HL-60/S4 (cell line): ENCODE data around the gene ZNF664.
"Not testable (repeated sequence)": the region's sequence is repeated elsewhere in the genome, so short reads cannot be mapped to it uniquely, and the experiment has no call there.

Experiments
- in situ Hi-C: fragments of 300-500 bp; cut with MboI; formaldehyde crosslinking; loops from 2 replicates; pipeline ENCODE4 v1.14.3; 2022; ENCODE audit warnings: low sequenced_read_pairs

ZNF664 gene

DNA sequence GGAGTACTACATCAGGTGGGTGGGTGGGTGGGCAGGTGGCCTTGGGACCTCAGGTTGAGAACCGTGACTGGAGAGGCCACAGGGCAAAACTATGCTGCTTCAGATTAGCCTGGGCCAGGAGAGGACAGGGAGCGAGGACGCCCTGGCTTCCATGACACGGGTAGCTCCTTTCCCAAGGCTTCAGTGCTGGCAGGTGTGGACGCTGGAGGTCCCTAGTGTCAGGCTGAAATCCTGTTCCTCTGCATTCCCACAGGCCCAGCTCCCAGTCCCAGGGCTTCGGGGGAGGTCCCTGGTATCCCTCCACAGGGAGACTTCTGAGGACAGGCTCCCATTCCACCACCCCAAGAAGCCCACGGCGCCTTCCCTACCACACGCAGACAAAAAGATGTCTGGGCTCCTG, 32.0 kb upstream of the ZNF664 start:
- in situ Hi-C loops: no loop called here

DNA sequence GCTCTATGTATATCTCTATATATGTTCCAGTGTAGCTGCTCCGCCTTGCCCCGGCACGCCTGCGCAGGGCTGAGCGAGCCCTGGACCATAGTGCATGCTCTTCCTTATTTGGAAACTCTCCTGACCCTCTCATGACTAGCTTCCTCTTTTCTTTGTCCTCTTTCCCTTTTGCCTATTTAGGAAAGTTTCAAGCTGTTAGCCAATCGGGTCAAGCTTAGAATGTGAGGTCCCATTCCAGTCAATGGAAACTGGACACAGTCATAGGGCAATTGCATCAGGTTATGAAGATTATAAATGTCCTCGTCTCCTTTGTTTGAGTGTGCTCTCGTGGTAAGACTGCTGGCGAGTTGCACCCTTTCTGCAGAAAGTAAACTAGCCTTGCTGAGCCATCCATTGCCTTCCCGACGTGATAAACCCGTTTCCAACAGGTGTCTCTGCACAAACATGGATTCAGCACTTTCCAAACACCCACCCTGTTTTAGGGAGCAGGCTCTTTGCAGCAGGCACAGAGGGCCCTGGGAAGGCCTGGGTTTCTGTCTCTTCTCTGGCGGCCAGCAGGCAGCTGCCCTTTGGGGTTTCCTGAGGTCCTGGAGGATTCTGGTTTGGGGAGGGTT, 31.3 kb upstream of the ZNF664 start:
- in situ Hi-C loops: no loop called here

DNA sequence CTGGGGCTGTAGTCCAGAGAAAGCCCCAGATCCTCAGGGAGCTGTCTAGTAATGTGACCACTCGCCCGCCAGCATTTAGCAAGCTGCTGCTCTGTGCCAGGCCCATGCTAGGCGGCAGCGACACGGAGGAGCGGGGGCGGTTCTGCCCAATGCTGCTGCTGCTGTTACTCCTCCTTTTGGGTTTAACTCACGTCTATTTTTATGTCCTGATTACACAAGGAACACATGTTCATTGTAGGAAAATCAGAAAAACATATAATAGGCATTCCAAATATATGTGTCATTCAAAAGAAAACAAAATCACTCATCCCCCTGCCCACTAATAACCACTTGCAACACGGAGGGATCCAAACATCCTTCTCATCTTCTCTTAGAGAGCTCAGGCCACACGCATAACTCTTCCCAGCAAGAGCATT, 30.8 kb upstream of the ZNF664 start:
- in situ Hi-C loops: no loop called here

DNA sequence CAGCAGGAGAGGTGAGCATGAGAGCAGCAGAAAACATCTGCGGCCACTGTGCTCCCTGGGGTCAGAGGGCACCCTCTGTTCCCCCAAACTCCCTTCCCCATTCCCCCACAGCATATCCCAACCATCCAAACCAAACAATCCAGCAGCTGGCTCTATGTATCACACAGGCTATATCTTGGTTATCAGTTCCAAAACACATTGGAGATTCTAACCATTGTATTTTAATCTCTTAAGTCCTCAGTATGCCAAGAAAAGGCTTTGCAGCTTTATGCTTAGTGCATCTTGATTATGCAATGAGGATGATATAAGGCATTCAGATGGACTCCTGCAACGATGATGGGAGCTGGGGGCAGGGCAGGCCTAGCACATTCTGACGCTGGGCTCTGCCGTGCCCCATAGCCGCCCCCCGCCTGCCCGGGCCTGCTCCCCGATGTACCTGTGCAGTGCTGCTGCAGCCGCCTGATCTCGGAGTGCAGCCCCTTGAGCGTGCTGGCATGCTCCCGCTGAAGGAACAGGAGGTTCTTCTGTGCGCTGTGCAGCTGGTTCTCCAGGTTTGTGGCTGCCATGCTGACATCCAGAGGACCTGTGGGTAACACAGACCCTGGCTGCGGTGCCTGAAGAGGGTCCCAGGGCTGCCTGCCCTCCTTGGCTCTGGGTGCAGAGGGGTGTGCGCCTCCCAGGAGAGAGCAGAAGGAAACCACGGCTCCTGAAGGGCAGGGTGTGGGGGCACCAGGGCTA, 29.9 kb upstream of the ZNF664 start:
- in situ Hi-C loops: no loop called here

DNA sequence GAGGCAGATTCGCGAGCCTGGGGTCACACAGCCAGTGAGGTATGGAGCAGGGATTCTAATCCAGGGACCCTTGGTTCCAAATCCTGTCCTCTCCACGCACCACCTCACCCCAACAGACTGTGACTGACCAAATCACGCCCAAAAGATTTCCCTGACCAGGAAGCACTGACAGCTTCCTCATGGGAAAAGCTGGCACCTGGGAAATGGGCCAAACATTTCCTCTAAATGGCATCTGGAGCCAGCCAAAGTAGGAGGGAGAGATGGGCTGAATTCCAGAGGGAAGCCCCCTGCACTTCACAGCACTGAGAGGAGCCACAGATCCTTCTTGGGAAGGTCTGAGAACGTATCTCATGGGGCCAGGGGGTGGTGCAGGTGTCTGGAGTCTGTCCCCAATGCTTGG, 29.2 kb upstream of the ZNF664 start:
- in situ Hi-C loops: no loop called here

DNA sequence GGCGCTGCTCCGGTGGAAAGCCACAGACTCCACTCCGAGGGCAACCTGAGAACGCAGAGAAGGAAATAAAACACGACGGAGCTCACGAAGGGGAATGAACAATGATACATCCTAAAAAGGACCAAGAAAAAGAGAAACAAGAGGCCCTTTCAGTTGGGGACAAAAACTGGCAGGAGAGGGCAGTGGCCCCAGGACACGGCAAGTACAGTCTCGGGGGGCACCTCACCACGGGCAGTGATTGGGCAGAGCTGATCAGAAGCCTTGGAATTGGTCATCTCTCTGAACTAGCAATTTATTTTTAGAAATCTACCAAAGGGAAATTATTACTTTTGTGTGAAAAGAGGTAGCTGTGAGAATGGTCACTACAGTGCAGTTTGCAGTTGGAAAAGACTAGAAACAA, 28.3 kb upstream of the ZNF664 start:
- in situ Hi-C loops: no loop called here

DNA sequence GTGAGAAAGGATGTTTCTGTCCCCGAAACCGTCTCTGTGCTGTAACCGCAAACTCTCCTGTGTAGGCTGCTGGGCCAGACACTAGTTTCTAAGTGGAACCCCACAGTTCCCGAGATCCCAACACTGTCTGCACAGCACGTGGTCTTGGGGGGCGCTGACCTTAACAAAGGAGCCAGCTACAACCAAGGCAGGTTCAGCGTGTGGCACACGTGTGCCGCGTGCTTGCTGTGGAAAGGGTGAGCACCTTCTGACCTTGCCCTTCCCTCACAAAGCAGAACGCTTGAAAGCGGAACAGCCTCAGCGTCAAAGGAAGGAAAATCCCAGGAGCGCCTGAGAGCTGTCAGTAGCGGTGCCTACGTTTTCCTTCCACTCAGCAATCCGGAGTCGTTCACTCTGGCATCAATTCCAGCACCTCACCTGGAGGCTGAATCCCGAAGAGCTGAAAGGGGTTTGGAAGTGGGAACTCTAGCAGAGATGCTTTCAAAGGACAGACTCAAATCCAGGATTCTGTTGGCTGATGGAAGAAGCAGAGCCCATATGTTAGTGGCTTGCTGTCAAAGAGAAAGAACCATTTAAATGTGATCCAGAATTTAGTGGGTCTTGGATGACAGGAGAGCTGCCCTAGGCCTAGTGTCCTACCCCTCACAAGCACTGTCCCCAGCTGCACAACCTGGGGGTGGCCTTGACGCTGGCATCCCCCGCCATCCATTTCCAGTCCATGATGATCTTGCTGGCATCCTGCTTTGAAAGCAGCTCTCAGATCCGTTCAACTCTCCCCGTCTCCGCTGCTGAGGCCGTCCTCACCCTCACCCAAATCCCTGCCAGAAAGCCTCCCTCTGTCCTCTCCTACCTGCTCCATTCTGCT, 27.5 kb upstream of the ZNF664 start:
- in situ Hi-C loops: no loop called here

DNA sequence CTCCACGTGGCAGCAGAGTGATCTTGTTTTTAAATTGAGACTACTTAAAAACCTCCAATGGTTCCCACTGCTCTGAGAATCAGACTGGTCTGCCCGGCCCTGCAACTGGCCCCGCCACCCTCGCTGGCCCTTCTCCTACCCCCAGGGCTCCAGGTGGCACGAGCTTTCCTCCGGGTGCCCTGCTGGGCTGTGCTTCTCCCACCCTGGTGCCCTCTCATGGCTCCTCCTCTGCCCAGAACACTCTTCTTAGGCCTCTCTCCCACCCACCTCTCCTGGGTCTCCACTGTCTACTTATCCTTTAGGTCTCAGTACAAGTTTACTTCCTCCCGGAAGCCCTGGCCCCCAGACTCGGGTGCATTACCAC, 26.9 kb upstream of the ZNF664 start:
- in situ Hi-C loops: no loop called here

DNA sequence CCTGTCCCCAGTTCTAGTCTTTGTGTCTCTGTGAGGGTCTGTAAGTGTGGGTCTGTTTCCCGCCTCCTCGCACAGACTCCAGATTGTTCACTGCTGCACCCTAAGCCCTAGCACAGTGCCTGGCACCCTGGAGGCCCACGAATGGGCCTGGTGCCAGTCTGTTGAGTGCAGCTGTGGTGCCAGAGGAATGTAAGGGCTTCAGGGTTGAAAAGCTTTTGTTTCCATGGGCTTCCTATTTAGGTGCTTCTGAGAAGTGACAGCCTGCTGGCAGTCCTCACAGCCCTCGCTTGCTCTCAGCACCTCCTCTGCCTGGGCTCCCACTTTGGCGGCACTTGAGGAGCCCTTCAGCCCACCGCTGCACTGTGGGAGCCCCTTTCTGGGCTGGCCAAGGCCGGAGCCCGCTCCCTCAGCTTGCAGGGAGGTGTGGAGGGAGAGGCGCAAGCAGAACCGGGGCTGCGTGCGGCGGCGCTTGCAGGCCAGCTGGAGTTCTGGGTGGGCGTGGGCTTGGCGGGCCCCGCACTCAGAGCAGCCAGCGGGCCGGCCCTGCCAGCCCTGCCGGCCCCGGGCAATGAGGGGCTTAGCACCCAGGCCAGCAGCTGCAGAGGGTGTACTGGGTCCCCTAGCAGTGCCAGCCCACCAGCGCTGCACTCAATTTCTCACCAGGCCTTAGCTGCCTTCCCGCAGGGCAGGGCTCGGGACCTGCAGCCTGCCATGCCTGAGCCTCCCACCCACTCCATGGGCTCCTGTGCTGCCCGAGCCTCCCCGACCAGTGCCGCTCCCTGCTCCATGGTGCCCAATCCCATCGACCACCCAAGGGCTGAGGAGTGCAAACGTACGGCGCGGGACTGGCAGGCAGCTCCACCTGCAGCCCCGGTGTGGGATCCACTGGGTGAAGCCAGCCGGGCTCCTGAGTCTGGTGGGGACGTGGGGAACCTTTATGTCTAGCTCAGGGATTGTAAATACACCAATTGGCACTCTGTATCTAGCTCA, 26.2 kb upstream of the ZNF664 start:
- in situ Hi-C loops: not testable (repeated sequence)

DNA sequence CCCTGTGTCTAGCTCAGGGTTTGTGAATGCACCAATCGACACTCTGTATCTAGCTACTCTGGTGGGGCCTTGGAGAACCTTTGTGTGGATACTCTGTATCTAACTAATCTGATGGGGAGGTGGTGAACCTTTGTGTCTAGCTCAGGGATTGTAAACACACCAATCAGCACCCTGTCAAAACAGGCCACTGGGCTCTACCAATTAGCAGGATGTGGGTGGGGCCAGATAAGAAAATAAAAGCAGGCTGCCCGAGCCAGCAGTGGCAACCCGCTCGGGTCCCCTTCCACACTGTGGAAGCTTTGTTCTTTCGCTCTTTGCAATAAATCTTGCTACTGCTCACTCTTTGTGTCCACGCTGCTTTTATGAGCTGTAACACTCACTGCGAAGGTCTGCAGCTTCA, 25.5 kb upstream of the ZNF664 start:
- in situ Hi-C loops: not testable (repeated sequence)

DNA sequence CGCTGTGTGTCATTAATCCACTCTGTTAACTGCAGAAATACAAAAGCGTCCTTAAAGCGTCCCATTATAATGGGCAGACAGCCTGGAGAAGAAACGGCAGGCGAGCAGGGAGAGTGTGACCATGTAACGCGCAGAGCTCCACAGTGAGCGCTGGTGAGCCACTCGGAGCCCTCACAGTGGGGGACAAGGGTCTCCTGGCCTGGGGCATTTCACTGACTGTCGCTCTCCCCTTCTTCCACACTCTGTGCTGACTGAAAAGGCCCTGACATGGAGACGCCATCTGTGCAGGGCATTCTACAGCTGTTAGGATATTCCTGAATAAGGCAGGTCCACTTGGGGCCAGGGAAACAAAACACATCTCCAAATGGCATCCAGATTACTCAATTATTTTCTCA, 24.6 kb upstream of the ZNF664 start:
- in situ Hi-C loops: no loop called here

DNA sequence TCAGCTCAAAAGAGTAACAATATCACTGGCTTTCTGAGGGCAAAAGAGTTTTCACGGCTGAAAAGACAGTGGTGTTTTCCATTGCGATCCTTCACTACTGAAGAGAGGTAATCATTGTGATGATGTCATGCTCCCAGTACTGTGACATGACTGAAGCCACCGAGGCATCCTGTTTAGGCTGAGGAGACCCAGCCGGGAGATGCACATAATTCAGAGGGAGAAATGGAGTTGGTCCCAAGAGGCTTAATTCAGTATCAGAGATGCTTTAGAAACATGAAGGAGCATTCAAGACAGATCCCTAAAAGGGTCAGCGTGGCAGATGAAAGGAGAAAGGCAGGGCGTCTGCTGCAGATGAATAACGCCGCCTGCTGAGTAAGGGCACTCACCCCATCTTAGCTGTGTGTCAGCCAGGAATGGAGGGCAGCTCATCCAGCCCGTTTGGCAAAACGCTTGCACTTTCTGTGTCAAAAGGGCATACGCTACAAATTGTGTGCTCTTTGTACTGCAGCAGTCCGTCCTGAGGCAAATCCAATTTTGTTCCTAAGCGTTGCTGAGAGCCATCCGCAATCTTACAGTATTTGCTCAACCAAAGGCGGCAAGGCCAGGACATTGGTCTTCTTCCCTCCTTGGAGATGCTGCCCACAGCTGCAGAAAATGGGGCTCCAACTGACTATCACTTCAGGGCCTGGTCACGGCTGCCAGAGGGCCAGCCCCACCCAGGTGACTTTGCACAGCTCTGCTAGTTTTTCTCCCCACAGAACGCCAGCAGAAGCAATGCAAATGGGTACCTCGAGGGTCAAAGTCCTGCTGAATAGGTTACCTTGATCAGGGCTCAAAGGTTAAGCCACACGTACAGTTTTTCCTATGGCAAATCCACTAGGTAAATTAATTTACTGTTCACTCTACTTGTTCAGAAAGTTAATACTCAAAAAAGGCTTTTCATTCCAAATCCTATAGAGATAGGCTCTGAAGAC, 23.9 kb upstream of the ZNF664 start:
- in situ Hi-C loops: no loop called here

DNA sequence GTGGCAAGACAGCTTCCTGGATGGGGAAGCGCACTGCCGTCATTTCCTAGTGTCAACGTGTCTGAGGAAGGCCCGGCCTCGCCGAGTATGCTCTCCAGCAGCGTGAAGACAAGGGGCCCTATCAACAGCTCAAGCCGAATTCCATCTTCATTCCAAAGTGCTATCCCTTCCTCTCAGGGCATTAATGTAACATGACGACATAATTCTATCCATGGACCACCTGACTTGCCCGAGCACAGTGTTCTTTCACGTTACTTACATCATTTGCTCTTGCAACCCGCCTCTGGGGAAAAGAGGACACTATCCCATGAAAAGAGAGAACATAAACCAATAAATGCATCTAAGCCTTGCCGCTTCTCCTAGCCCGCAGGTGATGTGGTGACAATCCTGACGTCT, 23.2 kb upstream of the ZNF664 start:
- in situ Hi-C loops: no loop called here

DNA sequence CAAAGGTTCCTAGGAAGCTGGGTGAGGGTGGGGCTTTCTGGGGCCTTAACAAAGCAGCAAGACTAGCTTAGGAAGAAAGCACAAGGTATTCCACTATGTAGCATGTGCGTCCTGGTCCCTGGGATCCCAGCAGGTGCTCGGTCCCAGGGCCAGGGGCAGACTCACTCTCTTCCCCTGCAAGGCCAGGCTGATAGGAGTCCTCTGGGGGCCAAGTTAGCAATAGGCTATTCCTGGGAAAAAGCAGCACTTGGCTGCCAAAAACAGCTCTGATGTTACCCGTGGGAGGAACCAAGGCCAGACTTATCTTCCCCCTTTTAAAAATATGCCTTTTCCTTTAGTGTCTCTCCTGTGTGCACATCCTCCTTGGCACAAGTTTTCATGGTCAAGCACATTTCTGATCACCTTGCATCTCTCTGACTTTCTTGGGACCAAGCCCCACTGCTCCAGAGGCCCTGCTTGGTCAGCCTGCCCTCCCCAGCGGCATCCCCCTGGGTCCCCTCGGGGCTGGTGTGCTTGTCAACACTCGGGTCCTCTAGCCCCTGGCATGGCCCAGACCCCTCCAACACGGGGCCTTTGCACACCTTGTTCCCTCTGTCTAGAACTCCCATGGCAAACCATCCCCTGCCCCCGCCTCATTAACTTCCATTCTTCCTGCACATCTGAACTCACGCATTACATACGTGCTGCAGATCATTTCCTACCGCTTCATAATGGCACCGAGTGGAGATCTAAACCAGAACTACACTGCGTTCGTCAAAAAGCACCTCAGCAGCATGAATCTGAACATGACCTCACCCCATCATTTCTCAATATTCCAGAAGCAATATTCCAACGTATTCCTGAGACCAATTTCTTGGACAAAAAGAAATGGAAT, 22.3 kb upstream of the ZNF664 start:
- in situ Hi-C loops: no loop called here

DNA sequence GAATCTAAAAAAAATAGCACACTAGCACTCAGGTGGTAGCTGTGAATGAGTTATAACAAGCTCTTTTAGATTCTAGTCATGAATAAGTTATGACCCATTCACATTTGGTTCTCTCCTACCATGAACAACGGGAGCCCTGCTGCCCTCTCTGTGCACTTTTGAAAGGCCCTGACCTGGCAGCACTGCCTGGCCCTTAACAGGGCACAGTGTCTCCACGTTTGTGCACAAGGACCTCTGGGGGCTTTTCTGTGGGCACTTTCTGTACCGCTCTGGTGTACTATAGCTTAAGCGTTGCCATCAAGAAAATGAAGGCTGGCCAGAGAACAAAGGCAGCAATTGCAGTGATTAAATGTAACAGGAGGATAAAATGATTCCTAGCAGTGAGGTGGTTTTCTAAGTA, 21.5 kb upstream of the ZNF664 start:
- in situ Hi-C loops: no loop called here

DNA sequence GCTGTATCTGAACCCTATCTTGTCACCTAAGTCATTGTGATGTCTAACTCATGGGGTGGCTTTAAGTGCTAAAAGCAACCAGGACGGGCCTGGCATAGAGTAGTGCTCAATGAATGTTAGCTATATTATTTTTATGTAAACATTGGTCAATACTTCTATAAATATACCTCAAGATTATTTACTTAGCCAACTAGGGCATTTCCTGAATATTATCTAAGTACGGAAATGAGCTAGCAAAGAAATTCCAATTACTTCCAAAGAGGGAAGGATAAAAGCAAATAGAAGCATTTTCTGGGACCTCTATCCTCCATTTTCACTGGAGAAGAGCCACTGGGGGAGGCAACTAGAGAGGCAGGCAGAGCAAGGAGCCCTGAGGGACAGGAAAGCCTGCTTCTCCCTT, 21.0 kb upstream of the ZNF664 start:
- in situ Hi-C loops: no loop called here

DNA sequence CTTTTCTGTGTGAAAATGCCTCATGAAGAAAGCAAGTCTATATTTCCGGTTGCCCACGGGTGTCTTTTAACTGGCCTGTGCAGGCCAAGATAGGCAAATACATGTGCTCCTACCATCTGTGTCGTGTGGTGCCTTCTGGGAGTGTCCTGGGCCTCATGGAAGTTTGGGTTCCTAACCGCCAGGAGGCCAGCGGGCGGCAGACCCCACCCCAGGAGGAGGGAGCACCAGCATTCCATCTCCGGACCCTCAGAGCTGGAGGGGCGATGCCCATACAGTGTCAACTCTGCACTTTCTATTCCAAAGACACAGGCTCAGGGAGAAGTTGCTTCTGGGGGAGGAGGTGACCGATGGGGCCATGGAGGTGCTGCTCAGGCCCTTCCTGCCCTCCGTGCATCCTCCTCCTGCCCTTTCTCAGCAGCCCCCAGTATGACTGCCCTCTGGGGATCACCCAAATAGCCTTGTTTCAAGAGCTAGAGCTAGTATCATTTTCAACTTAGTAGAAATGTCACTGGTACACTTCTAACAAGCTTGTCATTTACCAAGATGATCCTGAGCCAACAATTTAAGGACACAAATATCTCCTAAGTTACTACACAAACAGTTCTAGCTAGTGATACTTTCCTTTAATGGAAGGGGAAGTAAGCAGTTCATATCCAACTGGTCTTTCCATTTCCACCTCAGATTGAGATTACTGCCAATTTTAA, 18.2 kb upstream of the ZNF664 start:
- in situ Hi-C loops: no loop called here

DNA sequence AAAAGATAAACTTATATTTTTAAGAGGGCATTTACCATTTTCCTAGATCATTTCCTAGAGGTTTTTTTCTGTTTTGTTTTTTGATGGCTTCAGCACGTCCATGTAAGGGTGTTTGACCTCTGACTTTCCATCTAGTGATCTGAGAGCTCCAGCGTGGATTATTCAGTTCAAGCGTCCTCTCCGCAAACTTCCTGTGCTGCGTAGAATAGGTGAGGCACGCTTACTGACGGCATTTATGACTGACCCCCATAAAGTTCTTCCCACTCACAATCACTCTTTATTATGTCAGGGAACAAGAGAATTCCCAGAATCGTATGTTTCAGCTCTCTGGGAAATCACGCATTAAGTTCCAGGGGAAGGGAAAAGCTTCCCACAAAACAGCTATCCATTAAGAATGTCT, 16.8 kb upstream of the ZNF664 start:
- in situ Hi-C loops: no loop called here
